GM21528 (cell line): ENCODE measurements around the gene TOP1.

Experiments used
- ATAC-seq: cut with Tn5 transposase; IDR thresholded peaks from one replicate; pipeline ENCODE4 v1.9.1; 2021; ENCODE audit warnings: mild to moderate bottlenecking, moderate library complexity; ENCODE audit not compliant: unreplicated experiment, low FRiP score

Gene TOP1

GRCh38 chr20:41139227-41140093, 110.8 kb downstream of the TOP1 start:
- ATAC-seq, result no peak

GRCh38 chr20:41140226-41141133, 111.9 kb downstream of the TOP1 start:
- no peak for ATAC-seq

- ATAC-seq, result no peak
These were observed 112.7 kb downstream of the TOP1 start for GRCh38 chr20:41141153-41141815.

GRCh38 chr20:41142245-41142644, 113.6 kb downstream of the TOP1 start:
- ATAC-seq, result no peak

- no peak for ATAC-seq
These were observed 114.3 kb downstream of the TOP1 start for GRCh38 chr20:41142919-41143318.

- ATAC-seq, result no peak
These were observed 114.7 kb downstream of the TOP1 start for GRCh38 chr20:41143354-41143753.

GRCh38 chr20:41145317-41145716, 116.7 kb downstream of the TOP1 start:
- no peak for ATAC-seq

- ATAC-seq, result no peak
These were observed 117.4 kb downstream of the TOP1 start for GRCh38 chr20:41145821-41146620.

GRCh38 chr20:41147767-41148191, 119.2 kb downstream of the TOP1 start:
- ATAC-seq, result no peak

GRCh38 chr20:41148942-41149341, 120.3 kb downstream of the TOP1 start:
- no peak for ATAC-seq

- no peak for ATAC-seq
These were observed 122.0 kb downstream of the TOP1 start for GRCh38 chr20:41150664-41151063.

GRCh38 chr20:41151134-41151869, 122.7 kb downstream of the TOP1 start:
- ATAC-seq, result no peak

GRCh38 chr20:41152108-41152757, 123.6 kb downstream of the TOP1 start:
- ATAC-seq, result no peak

GRCh38 chr20:41154436-41155176, 126.0 kb downstream of the TOP1 start:
- no peak for ATAC-seq

GRCh38 chr20:41155261-41155660, 126.6 kb downstream of the TOP1 start:
- no peak for ATAC-seq

- no peak for ATAC-seq
These were observed 129.5 kb downstream of the TOP1 start for GRCh38 chr20:41158082-41158625.

GRCh38 chr20:41159547-41159946, 130.9 kb downstream of the TOP1 start:
- ATAC-seq, result no peak

GRCh38 chr20:41160686-41161085, 132.1 kb downstream of the TOP1 start:
- ATAC-seq, result no peak
